ENCODE data around the gene DVL3. TPM values are rescaled to one million over a fixed set of nuclear protein-coding genes. Genes with fewer than 3 reads are reported as not detected.

The DVL3 gene
- 17.8 to 28.6 TPM (median 27.7 TPM) in 5 replicates for total RNA-seq (2022; extraction: Qiagen RNA extraction)

GRCh38 chr3:184154885-184155643, at the start of gene DVL3:
Gene DVL3, plus strand, starts transcription at chr3:184155377. Its CDS starts 259 bp downstream, at chr3:184155636.

DNA sequence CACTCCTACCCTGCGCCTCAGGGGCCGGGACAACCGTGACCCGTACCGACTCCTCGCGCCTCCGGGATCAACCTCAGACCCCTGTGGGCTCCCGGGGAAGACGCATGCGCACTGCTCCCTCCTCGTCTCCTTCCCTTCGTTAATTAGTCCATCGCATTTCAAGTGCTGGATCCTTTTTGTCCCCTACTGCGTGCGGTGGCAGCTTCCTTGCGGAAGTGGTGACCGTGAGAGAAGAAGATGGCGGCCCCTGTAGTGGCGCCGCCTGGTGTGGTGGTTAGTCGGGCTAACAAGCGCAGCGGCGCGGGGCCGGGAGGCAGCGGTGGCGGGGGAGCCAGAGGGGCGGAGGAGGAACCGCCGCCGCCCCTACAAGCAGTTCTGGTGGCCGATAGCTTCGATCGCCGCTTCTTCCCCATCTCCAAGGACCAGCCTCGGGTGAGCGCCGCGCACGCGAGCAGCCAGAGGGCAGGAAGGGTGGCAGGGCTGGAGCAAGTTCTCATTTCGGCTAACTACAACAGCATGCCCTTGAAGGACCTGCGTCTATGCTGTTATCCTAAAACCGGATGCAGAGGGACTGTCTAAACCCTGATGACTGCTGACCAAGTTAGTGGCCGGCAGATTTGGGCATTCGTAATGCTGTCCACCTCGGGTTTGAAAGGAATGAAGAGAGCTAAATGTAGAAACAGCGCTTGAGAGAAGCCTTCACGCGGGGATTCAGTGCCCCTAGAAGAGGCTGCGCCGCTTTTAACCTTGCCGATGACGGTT, 19.8 kb upstream of the DVL3 start, which contains the start of gene EIF2B5:
Gene EIF2B5, plus strand, starts transcription at position 210 of the 762 bp plus-strand sequence. Its CDS starts 28 bp downstream, at position 238.

DNA sequence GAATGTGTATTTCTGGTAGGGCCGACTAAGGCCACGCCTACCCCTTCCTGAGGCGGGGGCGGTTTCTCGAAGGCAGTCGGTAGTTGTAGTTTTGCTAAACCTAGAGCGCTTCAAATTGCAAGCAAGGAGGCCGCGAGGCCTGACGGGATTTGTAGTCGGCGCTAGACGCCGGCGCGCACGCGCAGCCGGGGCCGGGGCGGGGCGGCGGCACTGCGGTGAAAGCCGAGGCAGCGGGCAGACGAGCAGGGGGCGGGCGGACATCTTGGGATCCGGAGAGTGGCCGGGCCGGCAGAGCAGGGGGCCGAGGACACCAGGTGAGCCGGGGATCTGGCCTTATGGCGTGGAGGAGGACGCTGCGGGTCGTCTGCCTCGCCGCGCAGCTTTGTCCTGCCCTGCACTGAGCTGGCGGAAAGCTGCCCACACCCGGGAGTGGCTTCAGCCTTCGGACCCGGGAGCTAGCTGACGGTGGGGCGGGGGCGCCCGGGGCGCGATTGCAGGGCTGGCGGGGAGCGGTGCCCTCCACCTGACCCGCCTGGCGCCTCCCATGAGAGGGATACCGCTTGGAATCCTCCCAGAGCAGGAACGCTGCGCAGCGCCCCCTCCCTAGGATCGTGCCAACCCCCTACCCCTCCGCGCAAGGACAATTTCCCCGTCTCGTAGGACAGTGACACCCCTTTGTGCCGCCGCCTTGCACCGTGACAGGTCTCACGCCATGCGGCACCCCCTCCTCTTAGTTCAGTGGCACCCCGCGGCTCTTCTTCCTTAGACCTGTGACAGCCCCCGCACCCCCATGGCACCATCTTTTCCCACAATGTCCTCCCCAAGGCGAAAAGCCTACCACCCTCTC, 19.7 kb downstream of the DVL3 start, which contains the start of gene AP2M1:
Gene AP2M1, plus strand, starts transcription at position 210 of the 847 bp plus-strand sequence. CDS start 2,139 bp downstream, outside the sequence.

DNA sequence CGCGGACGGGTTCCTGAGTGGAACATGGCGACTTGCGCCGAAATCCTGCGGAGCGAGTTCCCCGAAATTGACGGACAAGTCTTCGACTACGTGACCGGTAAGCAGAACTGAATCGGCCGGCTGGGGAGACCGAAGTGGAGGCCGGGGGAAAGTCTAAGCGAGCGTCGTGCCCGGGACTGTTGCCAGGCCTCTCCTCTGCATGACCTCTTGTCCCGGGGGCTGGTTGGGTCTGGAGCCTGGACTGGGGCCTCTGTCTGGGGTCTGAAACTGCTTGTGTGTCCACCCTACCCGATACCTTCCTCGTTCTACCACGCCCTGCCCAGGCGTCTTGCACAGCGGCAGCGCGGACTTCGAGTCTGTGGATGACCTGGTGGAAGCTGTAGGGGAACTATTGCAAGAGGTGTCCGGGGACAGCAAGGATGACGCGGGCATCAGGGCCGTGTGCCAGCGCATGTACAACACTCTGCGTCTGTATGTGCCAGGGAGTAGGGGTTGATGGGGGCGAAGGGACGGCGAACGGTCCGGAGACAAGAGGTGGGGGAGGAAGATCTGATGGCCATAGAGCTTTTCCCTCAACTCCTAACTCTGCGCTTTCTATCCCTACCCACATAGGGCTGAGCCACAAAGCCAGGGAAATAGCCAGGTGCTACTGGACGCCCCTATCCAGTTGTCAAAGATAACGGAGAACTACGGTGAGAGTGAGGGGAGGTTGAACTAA, 31.2 kb downstream of the DVL3 start, which contains the start of gene ABCF3:
Gene ABCF3, plus strand, starts transcription at position 16 of the 718 bp plus-strand sequence. Its CDS starts 9 bp downstream, at position 25.

Other genes starting within 250 kb of the DVL3 start
- gene ABCC5, start 137.5 kb upstream of the DVL3 start, total RNA-seq (2022; extraction: Qiagen RNA extraction) = 11.2 to 14.8 TPM (median 13.8 TPM) in 5 replicates
- gene HTR3D, start 123.6 kb upstream of the DVL3 start, total RNA-seq (2022; extraction: Qiagen RNA extraction) = not detected in 5 replicates
- gene HTR3C, start 102.3 kb upstream of the DVL3 start, total RNA-seq (2022; extraction: Qiagen RNA extraction) = not detected in 5 replicates
- gene HTR3E, start 58.3 kb upstream of the DVL3 start, total RNA-seq (2022; extraction: Qiagen RNA extraction) = not detected in 5 replicates
- gene EIF2B5, start 20.0 kb upstream of the DVL3 start, total RNA-seq (2022; extraction: Qiagen RNA extraction) = 29.6 to 30.9 TPM (median 30.0 TPM) in 5 replicates
- 307 to 325 TPM (median 321 TPM) in 5 replicates for gene AP2M1, start 19.5 kb downstream of the DVL3 start, total RNA-seq (2022; extraction: Qiagen RNA extraction)
- gene ABCF3, start 30.8 kb downstream of the DVL3 start, total RNA-seq (2022; extraction: Qiagen RNA extraction) = 30.4 to 38.0 TPM (median 36.0 TPM) in 5 replicates
- gene VWA5B2, start 74.2 kb downstream of the DVL3 start, total RNA-seq (2022; extraction: Qiagen RNA extraction) = 0.40 to 0.73 TPM (median 0.55 TPM) in 5 replicates
- gene ALG3, start 93.6 kb downstream of the DVL3 start, total RNA-seq (2022; extraction: Qiagen RNA extraction) = 59.2 to 88.0 TPM (median 77.6 TPM) in 5 replicates
- 9.9 to 14.1 TPM (median 12.6 TPM) in 5 replicates for gene EEF1AKMT4, start 94.3 kb downstream of the DVL3 start, total RNA-seq (2022; extraction: Qiagen RNA extraction)
- 0.87 to 1.4 TPM (median 1.3 TPM) in 5 replicates for gene CAMK2N2, start 106.2 kb downstream of the DVL3 start, total RNA-seq (2022; extraction: Qiagen RNA extraction)
- gene ECE2, start 120.6 kb downstream of the DVL3 start, total RNA-seq (2022; extraction: Qiagen RNA extraction) = not detected in 5 replicates
- gene PSMD2, start 143.9 kb downstream of the DVL3 start, total RNA-seq (2022; extraction: Qiagen RNA extraction) = 303 to 385 TPM (median 316 TPM) in 5 replicates
- gene EIF4G1, start 159.2 kb downstream of the DVL3 start, total RNA-seq (2022; extraction: Qiagen RNA extraction) = 247 to 263 TPM (median 260 TPM) in 5 replicates
- gene FAM131A, start 182.2 kb downstream of the DVL3 start, total RNA-seq (2022; extraction: Qiagen RNA extraction) = 7.0 to 12.5 TPM (median 10.7 TPM) in 5 replicates
- gene CLCN2, start 206.2 kb downstream of the DVL3 start, total RNA-seq (2022; extraction: Qiagen RNA extraction) = 4.2 to 6.1 TPM (median 5.8 TPM) in 5 replicates
- 69.1 to 84.0 TPM (median 75.7 TPM) in 5 replicates for gene POLR2H, start 206.3 kb downstream of the DVL3 start, total RNA-seq (2022; extraction: Qiagen RNA extraction)
- gene THPO, start 222.8 kb downstream of the DVL3 start, total RNA-seq (2022; extraction: Qiagen RNA extraction) = 0.06 to 0.07 TPM in 2 of 5 replicates, not detected in the others
- 0.13 to 0.48 TPM (median 0.16 TPM) in 5 replicates for gene CHRD, start 224.7 kb downstream of the DVL3 start, total RNA-seq (2022; extraction: Qiagen RNA extraction)